ENCODE results near the gene ZFR2.
"Not testable (repeated sequence)": the region's sequence is repeated elsewhere in the genome, so short reads cannot be mapped to it uniquely, and the experiment has no call there.

Gene ZFR2

DNA sequence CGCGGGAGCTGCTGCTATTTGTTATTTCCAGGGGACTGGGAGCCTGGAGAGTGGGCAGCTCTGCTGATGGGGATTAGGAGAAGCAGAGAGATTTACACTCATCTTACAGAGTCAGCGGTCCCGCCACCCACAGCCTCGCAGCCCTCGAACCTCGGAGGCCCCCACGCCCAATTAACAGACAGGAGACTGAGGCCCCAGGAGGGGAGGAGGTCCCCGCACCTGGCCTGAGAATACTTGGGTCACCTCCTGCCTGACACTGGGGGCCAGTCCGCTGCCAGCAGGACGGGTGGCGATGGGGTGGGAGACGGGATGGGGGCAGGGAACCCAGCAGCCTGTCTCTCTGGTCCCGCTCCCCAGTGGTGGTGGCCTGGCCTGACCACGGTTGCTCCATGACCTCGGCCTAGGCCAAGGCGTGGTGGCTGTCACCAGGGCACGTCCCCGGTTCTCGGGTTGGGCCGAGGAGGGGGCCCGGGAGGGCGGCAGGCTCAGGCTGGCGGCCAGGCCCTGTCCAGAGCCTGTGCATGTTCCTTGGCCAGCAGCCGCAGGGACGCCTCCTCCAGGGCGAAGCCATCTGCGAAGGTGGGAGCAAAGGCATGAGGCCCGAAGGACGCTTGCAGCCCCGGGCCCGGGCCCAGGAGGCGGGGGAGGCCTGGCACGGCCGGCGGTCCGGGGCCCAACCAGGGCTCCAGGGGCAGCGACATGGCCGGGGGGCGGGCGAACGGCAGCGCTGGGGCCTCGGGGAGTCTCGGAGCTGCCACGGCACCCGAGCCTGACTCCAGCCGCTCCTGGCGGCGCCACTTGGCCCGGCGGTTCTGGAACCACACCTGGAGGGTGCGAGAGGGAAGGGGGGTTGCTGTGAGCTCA lies 98.5 kb downstream of the ZFR2 start:
- no peak for DNase-seq (ENCODE audit: low read depth)

DNA sequence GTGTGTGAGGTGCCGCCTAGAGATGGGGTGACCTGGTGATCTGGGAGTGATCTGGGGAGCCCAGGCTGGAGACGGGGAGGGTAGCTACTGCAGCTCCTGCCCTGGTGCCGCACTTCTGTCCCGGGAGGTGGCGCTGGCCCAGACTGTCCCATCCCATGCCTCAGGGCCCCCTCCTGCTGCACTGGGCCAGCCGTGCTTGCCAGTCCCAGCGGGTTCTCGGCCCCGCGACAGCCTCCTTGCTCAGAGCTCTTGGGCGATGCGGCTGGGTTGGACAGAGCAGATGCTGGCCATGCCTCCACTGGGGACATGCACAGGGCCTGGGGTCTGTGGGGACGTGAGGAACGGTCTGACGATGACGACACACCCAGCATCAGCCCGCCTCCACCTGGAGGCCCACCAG lies 99.3 kb downstream of the ZFR2 start:
- no peak for DNase-seq (ENCODE audit: low read depth)

DNA sequence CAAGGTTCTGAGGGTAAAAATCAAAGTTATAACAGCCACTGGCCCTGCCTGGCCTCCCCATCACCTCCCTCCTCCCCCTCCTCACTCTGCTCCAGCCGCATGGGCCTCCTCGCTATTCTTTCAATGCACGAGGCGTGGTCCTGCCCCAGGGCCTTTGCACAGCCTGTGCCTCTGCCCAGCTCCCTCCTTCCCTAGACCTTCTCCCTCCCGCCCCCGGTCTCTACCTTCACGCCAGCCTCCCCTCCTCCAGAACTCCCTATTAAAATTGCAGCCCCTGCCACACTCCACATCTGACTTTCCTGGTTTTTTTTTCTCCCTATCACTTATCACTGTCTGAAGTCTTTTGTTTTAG lies 100.1 kb downstream of the ZFR2 start:
- no peak for DNase-seq (ENCODE audit: low read depth)

DNA sequence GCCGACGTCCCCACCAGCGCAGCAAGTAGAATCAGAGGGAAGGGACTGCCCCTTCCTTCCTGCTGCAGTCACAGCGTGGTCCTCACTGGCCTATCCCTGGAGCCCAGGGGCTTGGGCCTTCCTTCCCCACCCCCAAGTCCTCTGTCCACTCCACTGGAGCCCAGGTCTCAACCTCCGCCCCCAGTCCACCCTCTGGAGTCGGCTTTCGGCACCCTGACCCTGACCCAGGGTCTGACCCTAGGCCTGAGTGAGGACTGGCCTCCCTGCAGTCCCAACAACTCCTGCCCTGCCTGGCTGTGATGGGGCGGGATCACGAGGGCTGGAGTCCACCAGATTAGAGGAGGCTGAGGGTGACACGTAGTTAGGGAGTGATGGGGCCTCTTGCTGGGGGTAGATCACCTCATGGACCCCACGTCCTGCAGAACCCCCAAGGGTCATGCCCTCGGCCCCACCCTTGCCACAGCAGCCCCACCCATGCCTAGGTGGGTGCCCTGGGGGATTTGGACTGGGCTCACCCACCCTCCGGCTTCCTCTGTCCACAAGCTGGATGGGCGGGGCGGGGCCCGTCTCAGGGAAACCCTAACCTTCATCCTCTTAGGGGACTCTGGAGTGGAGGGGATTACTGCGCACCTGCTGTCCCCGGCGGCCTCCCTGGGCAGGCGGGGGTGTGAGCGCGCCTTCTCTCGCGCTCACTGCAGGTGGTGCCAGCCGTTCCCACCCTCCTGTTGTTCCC lies 100.7 kb downstream of the ZFR2 start:
- no peak for DNase-seq (ENCODE audit: low read depth)

DNA sequence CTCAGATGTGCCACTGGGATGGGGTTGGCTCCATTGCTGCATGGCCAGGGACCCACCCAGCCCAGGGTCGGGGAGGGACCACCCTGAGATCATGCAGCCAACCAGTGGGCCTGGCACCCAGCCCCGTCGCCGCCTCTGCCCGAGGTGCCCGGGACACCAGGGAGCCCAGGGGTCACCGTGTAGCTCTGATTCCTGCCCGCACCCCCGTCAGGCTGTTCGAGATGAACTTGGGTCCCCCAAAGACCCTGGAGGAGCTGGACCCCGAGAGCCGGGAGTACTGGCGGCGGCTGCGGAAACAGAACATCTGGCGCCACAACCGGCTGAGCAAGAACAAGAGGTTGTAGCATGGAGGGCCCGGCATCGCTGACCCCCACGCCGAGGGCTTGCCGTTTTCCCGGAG lies 101.8 kb downstream of the ZFR2 start:
- DNase-seq (ENCODE audit: low read depth) = no peak

DNA sequence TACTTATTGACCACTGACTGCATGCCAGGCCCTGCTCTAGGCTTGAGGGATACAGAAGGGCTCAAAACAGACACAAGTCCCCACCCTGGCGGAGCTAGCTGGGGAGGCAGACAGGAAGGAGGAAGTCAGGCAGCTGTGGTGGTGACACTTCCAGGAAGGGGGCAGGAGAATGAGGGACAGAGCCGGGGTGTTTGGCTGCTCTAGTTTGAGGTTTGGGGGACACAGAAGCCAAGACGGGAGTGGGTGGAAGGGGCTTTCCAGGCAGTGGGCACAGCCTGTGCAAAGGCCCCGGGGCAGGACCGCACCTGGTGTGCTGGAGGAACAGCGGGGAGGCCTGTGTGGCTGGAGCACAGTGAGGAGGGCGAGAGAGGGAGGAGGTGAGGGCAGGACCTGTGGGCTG lies 102.3 kb downstream of the ZFR2 start:
- no peak for DNase-seq (ENCODE audit: low read depth)

DNA sequence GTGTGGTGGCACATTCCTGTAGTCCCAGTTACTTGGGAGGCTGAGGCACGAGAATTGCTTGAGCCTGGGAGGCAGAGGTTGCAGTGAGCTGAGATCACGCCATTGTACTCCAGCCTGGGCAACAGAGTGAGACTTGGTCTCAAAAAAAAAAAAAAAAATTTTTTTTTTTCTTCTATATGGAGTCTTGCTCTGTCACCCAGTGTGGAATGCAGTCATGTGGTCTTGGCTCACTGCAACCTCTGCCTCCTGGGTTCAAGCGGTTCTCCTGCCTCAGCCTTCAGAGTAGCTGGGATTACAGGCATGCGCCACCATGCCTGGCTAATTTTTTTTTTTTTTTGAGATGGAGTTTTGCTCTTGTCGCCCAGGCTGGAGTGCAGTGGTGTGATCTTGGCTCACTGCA lies 103.1 kb downstream of the ZFR2 start:
- not testable (repeated sequence) for DNase-seq (ENCODE audit: low read depth)

DNA sequence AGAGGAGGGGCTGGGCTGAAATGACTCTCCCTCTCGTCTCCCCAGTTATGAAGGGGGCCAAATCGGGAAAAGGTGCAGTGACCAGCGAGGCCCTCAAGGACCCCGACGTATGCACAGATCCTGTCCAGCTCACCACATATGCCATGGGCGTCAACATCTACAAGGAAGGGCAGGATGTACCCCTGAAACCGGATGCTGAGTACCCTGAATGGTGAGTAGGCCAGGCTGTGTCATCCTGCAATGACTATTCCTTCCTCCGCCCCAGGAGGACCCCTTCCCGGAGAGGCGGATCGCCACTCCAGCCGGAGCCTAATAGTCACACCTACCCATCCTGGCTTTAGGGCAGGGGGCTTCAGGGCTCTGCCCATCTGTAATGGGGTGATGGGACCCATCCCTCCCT lies 103.7 kb downstream of the ZFR2 start:
- no peak for DNase-seq (ENCODE audit: low read depth)

DNA sequence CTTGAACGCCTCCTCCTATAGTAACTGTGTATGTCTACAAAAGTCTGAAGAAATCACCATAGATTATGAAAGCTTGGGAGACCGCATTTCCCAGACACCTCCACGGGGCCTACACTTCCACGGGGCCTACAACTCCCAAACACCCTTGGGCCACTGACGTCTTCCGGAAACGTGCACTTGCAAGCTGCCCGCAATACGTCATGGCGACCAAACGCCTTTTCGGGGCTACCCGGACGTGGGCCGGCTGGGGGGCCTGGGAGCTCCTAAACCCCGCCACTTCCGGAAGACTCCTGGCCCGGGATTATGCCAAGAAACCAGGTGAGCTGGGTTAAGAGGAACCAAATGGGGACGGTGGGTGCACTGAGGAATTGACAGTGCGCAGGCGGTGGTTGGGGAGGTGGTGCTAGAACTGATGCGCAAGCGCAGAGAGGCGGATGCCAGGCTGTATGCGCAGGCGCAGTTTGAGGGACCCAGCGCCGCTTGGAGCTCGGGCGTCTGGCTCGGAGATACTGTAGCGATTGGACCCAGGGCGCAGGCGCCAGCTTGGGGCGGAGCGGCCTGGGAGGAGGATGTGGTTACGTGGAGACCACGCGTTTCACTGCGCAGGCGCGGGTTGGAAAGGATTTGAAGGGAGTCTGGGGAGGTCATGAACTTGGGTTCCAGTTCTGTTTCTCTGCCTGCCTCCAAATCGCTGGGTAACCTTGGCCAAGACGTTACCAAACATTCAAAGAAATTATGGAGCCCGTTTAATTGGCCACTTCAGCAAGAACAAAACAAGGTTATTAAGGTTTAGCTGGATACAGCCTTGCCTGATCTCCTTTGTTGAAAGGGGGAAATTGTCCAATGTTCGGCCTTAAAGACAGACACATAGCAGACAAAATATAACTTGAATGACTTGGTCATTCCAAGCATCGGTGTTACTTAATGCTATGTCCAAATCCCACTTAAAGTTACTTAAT lies 106.1 kb downstream of the ZFR2 start, which contains the start of gene MRPL54:
MRPL54 (plus strand) TSS at position 182 of the 959 bp plus-strand sequence; CDS start at position 201, 19 bp downstream.
- DNase-seq (ENCODE audit: low read depth) = peak; percentile 99

DNA sequence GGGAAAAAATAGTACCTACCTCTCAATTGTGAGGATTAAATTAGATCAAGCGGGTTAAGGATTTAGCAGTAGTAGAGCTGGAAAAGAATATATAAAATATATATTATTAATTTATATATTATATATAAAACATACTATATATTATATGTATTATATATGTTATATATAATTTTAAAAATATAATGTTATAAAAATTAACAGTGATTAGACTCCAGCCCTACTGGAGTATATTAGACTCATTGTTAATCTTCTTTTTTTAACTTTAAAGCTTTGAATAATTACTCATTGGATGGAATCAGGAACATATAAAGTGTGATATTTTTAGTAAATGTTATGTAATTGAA lies 106.7 kb downstream of the ZFR2 start:
- DNase-seq (ENCODE audit: low read depth) = no peak

DNA sequence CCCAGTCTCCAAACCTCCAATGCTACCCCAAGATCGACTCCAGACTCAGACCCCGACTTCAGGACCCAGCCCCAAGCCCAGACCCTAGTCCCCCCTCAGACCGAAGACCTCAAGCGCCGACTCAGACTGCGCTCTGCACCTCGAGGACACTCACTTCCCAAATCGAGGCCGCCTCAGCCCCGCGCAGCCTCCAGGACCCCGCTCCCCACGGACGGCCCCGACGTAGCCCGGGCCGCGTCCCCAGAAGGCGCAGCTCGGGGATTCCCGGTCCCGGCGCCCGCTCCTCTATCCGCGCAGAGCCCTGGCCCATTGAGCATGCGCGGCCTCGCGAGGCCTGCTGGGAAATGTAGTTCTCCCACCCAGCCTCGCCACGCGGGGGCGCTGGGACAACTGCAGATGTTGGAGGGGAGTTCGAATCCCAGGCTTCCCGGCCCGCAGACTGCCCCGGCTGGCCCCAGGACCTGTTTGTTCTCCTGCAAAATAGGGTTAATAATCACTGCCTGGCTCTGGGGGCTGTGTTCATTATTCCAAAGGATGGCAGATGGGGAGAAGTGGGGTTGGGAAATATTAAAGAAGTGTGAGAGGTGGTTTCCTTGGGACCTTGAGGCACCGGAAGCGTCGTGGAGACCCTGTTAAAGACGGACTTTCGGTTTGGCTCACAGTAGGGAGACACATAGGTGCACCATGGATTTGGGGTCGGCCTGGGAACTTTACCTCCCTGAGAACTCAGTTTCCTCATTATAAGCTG lies 107.3 kb downstream of the ZFR2 start, which contains the start of gene APBA3:
APBA3 (minus strand) TSS at position 311 of the 748 bp plus-strand sequence. CDS start 1,428 bp downstream, outside the sequence.
- peak; percentile 81 for DNase-seq (ENCODE audit: low read depth)

DNA sequence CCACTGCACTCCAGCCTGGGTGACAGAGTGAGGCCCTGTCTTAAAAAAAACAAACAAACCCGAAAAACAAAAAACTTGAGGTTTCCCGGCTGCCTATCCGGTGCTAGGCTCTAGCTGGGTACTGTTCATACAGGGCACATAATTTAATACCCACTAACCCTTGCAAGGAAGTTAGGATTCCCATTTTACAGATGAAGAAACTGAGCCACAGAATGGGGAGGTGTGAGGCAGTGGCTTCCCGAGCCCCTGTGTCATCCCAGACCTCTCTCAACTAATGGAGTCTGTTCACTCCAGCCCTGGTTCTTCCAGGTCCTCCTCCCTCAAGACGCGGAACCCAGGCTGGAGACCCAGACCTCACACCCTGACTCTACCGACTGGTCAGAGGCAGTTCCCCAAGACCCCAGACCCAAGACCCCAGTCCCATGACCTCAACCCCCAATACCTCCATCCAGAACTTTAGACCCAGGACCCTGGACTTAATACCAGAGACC lies 107.9 kb downstream of the ZFR2 start:
- DNase-seq (ENCODE audit: low read depth) = no peak

DNA sequence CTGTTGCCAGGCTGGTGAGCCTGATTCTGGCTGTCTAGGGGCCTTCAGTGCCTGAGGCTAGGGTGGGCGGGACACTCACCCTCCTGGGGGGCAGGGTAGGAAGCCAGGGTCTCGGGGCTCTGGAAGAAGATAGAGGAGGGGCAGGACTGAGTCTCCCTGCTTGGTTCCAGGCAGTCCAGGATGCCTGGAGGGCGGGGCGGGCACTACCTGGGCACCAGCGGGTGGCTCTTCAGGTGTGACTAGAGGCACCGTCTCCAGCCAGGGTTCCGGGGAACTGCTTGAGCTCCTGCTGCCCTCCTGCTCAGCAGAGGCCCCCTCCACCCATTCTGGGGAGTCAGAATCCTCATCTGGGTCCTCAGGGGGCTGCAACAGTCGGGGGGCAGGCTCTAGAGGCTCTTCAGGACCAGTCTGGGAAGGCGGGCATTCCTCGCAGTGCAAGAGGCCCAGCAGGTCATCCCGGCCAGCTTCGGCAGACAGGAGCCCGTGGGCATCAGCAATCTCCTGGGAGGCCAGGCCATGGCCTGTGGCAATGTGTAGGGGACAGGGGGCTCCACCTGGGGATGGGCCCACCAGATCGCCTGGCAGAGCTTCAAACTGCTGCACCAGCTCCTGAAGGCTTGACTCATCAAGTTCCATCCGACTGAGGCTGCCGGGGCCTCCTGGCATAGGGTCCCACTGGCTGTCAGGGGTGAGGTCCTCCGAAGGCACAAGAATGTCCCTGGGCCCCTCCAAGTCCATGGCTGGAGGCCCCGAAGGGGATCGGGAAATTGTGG lies 109.2 kb downstream of the ZFR2 start:
- DNase-seq (ENCODE audit: low read depth) = no peak

DNA sequence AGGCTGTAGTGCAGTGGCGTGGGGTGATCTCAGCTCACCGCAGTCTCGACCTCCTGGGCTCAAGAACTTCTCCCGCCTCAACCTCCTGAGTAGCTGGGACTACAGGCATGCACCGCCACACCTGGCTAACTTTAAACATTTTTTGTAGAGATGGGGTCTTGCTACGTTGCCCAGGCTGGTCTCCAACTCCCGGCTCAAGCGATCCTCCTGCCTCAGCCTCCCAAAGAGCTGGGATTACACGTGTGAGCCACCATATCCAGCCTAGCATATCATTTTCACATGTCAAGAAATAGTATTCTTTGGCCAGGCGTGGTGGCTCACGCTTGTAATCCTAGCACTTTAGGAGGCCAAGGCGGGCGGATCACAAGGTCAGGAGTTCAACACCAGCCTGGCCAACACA lies 110.5 kb downstream of the ZFR2 start:
- DNase-seq (ENCODE audit: low read depth) = not testable (repeated sequence)

DNA sequence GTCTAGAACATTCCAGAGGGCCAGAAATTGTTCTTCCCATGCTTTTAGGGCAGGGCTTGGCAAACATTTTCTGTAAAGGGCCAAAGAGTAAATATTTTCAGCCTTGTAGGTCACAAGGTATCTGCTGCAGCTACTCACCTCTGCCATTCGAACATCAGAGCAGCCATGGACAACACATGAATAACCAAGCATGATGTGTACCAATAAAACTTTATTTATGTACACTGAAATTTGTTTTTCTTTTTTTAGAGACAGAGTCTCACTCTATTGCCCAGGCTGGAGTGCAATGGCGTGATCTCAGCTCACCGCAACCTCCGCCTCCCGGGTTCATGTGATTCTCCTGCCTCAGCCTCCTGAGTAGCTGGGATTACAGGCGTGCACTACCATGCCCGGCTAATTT lies 111.1 kb downstream of the ZFR2 start:
- DNase-seq (ENCODE audit: low read depth) = not testable (repeated sequence)
